Hepatocyte (in vitro differentiated cells): ENCODE results near the gene VASN. TPM values are rescaled to one million over a fixed set of nuclear protein-coding genes. Genes with fewer than 3 reads are reported as not detected.

Experiments used
- DNase-seq: peaks from one replicate; pipeline ENCODE4 v3.0.0-alpha.2; 2016; ENCODE audit warnings: low spot score
- H2AFZ ChIP-seq: fragments of 200-600 bp; sonication (generic); 2 replicates; pipeline ENCODE4 v1.6.0; 2016; ENCODE audit warnings: antibody characterized with exemption, mild to moderate bottlenecking
- H3K27ac ChIP-seq: fragments of 200-600 bp; sonication (generic); 2 replicates; pipeline ENCODE4 v1.5.1; 2016; ENCODE audit warnings: mild to moderate bottlenecking
- H3K27me3 ChIP-seq: fragments of 200-600 bp; sonication (generic); 2 replicates; pipeline ENCODE4 v1.6.1; 2016
- H3K36me3 ChIP-seq: fragments of 200-600 bp; sonication (generic); replicated peaks from 2 replicates; pipeline ENCODE4 v1.5.1; 2016; ENCODE audit warnings: low read depth; ENCODE audit not compliant: insufficient read depth
- H3K4me1 ChIP-seq: fragments of 200-600 bp; sonication (generic); 2 replicates; pipeline ENCODE4 v1.5.1; 2016; ENCODE audit warnings: mild to moderate bottlenecking, moderate library complexity; ENCODE audit not compliant: insufficient read depth
- H3K4me2 ChIP-seq: fragments of 200-600 bp; sonication (generic); 2 replicates; pipeline ENCODE4 v1.6.0; 2016
- H3K4me3 ChIP-seq: fragments of 200-600 bp; sonication (generic); 2 replicates; pipeline ENCODE4 v1.5.1; 2016; ENCODE audit warnings: mild to moderate bottlenecking
- H3K79me2 ChIP-seq: fragments of 200-600 bp; sonication (generic); 2 replicates; pipeline ENCODE4 v1.6.0; 2017; ENCODE audit warnings: mild to moderate bottlenecking
- H3K9me2 ChIP-seq: fragments of 200-600 bp; sonication (generic); replicated peaks from 2 replicates; pipeline ENCODE4 v1.6.0; 2017; ENCODE audit warnings: mild to moderate bottlenecking; ENCODE audit not compliant: insufficient read depth
- H3K9me3 ChIP-seq: fragments of 200-600 bp; sonication (generic); 2 replicates; pipeline ENCODE4 v1.5.1; 2016; ENCODE audit warnings: low read depth, mild to moderate bottlenecking
- H4K20me1 ChIP-seq: fragments of 200-600 bp; sonication (generic); 2 replicates; pipeline ENCODE4 v1.6.0; 2016; ENCODE audit warnings: mild to moderate bottlenecking; ENCODE audit not compliant: insufficient read depth, poor library complexity, severe bottlenecking
- CTCF ChIP-seq: fragments of 200-600 bp; sonication (generic); IDR thresholded peaks from 2 replicates; pipeline ENCODE4 v1.5.1; 2016; ENCODE audit warnings: antibody characterized with exemption, mild to moderate bottlenecking; ENCODE audit not compliant: poor library complexity
- EZH2 ChIP-seq: fragments of 200-600 bp; sonication (generic); IDR thresholded peaks from 2 replicates; pipeline ENCODE4 v1.6.1; 2016; ENCODE audit warnings: antibody characterized with exemption, mild to moderate bottlenecking, borderline replicate concordance
- EZH2phosphoT487 ChIP-seq: fragments of 200-600 bp; sonication (generic); IDR thresholded peaks from one replicate; pipeline ENCODE4 v1.6.1; 2018; ENCODE audit warnings: antibody characterized with exemption, mild to moderate bottlenecking, low read depth, moderate library complexity; ENCODE audit not compliant: unreplicated experiment, severe bottlenecking
- WGBS: methylation state at CpG from one replicate; pipeline ENCODE4 v1.1.6; 2016; ENCODE audit warnings: low lambda C conversion rate; ENCODE audit errors: missing lambda C conversion rate; 5-methylcytosine and 5-hydroxymethylcytosine counted together
- polyA plus RNA-seq: library from polyadenylated mRNA; unstranded; fragments of >200 nt; fragmentation: Nextera tagmentation; extraction: Ambion mirVana; gene quantifications from 2 replicates; pipeline ENCODE4 v1.2.1, GENCODE V29; 2016
- total RNA-seq: library from RNA; depleted of rRNA; stranded (reverse); fragments of >200 nt; gene quantifications from 2 replicates; pipeline ENCODE4 v1.2.3, GENCODE V29; 2014

VASN gene
- total and polyA plus RNA-seq, 2 experiments from 2014 or later = 12.1 to 64.2 TPM

- no peak for TF ChIP-seq EZH2phosphoT487
- TF ChIP-seq EZH2 = no peak
- no peak for TF ChIP-seq CTCF
- no peaks in the 10 kb centered on the region for H3K27me3 ChIP-seq
- H3K4me1 ChIP-seq = peaks cover 47% of the 10 kb centered on the region
- DNase-seq = no peak
- H3K36me3 ChIP-seq = no peaks in the 10 kb centered on the region
- no peaks in the 10 kb centered on the region for H3K79me2 ChIP-seq
- H2AFZ ChIP-seq = no peak overlapping the region
- no peaks in the 10 kb centered on the region for H3K9me3 ChIP-seq
- 80% methylated on average over 19 of the region's 20 CpGs for WGBS
- no peak overlapping the region for H3K4me3 ChIP-seq
- H3K27ac ChIP-seq = peak overlapping the region; percentile 86
- no peak overlapping the region for H3K4me2 ChIP-seq
- no peaks in the 10 kb centered on the region for H3K9me2 ChIP-seq
- H4K20me1 ChIP-seq = peaks cover 7% of the 10 kb centered on the region
Measured at GRCh38 chr16:4385066-4385788, 13.6 kb downstream of the VASN start.

- no peak overlapping the region for H3K4me2 ChIP-seq
- no peak for TF ChIP-seq EZH2
- no peak for TF ChIP-seq EZH2phosphoT487
- no peak for TF ChIP-seq CTCF
- no peaks in the 10 kb centered on the region for H3K36me3 ChIP-seq
- no peaks in the 10 kb centered on the region for H3K9me2 ChIP-seq
- H3K4me1 ChIP-seq = peaks cover 47% of the 10 kb centered on the region
- H3K27me3 ChIP-seq = no peaks in the 10 kb centered on the region
- peak overlapping the region; percentile 86 for H3K27ac ChIP-seq
- no peaks in the 10 kb centered on the region for H3K9me3 ChIP-seq
- no peak overlapping the region for H2AFZ ChIP-seq
- DNase-seq = no peak
- H3K4me3 ChIP-seq = no peak overlapping the region
- 79% methylated on average over 11 of the region's 11 CpGs for WGBS
- H3K79me2 ChIP-seq = no peaks in the 10 kb centered on the region
- peaks cover 3% of the 10 kb centered on the region for H4K20me1 ChIP-seq
Measured at GRCh38 chr16:4385789-4386450, 14.3 kb downstream of the VASN start.

- no peak for TF ChIP-seq CTCF
- TF ChIP-seq EZH2phosphoT487 = no peak
- no peak for TF ChIP-seq EZH2
- Histone ChIP-seq H3K36me3 (no peaks in the 10 kb centered on the region), H3K4me3 (no peak overlapping the region), H3K4me2 (no peak overlapping the region), H2AFZ (no peak overlapping the region), H3K9me2 (no peaks in the 10 kb centered on the region), H3K79me2 (no peaks in the 10 kb centered on the region), H3K27me3 (no peaks in the 10 kb centered on the region), H3K27ac (peak overlapping the region; percentile 86), H3K4me1 (peaks cover 47% of the 10 kb centered on the region), H3K9me3 (no peaks in the 10 kb centered on the region), H4K20me1 (no peaks in the 10 kb centered on the region)
- DNase-seq = no peak
- 65% methylated on average over 7 of the region's 8 CpGs for WGBS
Measured at GRCh38 chr16:4386451-4386805, 14.8 kb downstream of the VASN start.
